Measurements from ENCODE around the gene LDLRAD4.

The LDLRAD4 gene

DNA sequence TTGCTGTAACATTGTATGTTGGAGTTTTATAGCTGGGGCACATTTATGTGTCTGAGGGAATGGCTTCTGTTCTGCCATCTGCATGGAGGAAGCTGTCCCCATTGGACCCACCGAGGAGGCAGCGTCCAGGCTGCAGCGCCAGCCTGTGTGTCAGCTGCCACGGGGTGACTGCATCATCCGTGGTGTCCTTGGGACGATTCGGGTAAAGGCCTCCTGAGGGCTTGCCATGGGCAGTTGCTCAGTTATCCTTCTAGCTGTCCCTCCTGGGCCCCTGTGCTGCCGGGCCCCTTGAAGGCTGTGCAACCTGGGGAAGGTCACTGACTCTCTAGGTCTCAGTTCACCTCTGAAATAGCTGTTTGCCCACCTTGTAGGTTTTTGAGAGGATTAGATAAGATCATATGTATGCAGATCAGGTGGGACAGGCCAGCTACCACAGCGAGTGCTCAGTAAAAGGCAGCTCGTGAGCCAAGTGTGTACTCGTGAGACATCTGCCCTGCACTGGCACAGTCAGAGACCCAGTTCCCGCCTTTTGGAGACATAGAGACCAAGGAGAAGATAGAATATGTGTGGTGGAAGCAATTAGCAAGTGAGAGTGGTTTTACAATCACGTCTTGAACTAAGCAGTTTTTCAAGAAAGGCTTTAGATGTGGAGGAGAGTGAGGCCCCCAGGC, 10.6 kb downstream of the LDLRAD4 start:
- DNase-seq (ENCODE audit: low spot score) = no peak

DNA sequence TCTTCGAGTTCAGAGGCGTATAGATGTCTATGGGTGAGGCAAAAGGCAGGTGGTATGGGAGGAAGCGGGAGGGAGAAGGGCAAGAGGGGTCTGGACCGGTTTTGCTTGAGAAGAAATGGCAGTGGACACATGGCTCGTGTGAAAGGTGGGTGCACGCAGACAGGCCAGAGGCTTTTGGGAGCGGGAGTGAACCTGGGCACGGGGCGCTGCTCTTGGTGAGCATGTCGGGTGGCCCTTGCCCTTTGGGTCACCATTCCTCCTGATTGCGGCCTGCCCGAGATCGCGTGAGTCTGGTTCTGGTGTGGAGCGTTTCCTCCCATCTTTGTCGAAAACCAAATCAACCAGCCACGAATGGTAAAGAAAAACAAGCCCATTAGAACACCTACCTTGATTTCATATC, 12.6 kb downstream of the LDLRAD4 start:
- no peak for DNase-seq (ENCODE audit: low spot score)

DNA sequence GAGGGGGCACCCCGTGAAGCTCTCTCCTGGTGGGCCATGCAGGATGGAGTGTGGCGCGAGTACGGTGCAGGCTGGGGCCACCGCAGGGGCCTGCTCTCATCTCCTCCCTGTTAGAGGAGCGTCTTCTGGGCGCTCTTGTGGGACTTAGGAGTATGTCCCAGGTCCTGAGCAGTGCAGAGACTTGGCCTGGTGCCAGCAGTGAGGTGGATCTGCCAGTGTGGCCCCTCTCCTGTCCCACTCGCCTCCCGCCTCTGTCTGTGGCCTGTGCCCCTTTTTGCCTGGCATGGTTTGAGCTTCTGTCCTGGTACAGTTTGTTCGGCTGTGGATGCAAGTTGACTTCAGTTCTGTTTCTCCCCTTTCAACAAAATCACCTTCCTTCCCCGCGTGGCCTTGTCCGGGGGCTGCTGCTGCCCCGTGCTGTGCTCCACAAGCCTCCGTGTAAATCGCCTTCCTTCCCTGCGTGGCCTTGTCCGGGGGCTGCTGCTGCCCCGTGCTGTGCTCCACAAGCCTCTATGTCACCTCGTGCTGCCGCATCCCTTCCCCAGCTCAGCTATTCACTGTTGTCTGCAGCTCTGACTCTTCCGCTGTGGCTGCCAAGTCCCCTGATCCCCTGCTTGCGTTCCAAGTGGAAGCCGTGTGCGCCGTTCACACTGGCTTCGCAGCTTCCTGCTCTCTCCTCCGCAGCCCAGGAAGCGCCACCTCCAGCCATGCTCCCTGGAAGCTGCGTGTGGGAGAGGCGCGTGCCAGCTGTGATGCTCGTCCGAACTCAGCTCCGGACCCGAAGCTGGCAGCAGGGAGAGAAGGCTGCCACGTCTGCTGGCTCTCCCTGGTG, 13.7 kb downstream of the LDLRAD4 start:
- peak; percentile 68 for DNase-seq (ENCODE audit: low spot score)

DNA sequence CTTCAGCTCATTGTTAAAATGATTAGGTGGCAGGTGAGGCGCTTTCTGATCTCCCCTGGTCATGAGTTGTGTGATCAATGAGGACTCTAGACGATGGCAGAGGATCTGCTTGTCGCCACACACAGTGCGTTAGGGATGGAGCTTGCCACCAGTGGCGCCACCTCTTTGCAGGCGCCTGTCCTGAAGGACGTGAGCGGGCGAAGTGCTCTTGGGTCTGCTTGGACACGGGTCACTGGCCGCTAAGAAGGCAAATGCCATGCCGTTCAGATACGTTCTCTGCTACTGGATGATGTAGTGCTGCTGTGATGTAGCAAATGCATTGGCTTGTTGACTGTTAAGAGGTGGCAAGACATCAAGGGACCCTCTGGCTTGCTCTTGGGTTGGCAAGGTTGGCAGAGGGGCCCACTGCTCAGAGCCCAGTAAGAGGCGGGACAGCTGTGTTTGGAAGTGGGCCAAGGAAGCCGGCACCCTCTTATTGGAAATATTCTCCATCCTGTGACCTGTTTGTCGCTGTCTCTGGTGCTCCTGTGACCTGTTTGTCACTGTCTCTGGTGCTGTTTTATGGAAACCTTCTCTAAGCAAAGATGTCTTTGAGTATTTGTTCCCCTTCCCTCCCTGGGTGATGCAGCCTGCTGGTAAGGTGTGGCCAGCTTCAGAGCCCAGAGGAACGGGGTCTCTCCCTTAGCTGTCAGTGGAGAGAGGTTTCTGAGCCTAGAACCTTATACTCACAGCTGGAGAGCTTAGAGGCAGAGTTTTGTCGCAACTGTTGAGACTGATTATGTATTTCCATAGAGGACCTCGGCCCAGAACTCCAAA, 14.6 kb downstream of the LDLRAD4 start:
- DNase-seq (ENCODE audit: low spot score) = no peak

DNA sequence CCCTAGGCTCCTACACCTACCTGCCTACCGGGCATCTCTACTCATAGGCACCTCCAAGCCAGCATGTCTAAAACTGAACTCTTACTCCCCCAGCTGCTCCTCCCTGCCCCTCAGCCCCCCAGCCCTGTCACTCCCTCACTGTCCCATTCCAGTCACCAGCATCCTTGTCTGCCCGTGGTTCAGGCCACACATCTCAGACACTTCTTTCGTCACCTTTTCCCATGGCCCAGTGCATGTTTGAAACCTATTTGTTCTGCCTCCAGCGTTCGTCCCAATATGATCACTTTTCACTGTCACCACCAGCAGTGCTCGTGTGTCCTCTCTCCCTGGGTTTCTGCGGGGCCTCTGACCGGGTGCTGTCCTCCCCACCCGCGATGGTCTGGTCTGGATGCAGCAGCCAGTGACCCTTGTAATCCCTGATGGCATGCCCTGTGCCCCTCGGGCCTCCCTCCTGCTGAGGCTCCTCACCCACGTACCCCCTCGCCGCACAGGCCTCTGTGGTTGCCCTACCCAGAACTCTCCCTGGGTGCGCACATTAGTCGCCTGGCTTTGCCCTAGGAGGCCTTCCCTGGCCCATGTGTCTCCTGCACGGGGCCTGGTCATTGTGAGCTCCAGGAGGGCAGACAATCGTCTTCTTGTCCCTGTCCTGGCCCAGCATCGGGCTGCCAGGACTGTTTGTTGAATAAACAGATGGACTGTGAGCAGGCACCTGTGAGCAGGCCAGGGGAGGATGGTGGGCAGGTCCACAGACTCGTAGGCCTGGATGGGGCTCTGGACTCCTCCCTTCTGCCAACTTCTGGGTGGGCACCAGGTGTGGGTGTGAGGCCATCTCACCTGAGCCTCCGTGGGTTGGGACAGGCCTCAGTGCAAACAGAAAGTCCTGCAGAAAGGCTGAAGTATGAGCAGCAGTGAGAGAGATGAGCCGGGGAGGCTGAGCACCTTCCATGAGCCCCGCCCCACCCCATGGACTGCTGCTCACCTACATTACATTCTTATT, 15.5 kb downstream of the LDLRAD4 start:
- DNase-seq (ENCODE audit: low spot score) = no peak

DNA sequence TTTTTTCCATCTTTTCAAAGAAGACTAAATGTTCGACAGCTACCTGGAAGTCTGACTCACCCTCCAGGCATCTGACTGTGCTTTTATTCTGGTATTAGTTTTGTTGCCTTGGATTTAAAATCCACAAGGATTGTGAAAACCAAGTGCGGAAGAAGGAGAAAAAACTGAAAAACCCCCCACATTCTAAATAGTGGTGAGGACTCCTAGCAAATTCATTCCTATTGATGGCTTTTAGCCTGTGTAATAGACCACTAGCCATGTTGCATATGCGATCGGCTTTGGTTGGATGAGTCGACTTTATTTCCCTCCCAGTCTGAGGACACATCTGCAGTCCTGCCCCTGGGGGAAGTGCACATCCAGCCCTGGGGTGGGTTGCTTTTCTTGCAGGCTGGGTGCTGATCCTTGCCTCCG, 16.9 kb downstream of the LDLRAD4 start:
- no peak for DNase-seq (ENCODE audit: low spot score)

DNA sequence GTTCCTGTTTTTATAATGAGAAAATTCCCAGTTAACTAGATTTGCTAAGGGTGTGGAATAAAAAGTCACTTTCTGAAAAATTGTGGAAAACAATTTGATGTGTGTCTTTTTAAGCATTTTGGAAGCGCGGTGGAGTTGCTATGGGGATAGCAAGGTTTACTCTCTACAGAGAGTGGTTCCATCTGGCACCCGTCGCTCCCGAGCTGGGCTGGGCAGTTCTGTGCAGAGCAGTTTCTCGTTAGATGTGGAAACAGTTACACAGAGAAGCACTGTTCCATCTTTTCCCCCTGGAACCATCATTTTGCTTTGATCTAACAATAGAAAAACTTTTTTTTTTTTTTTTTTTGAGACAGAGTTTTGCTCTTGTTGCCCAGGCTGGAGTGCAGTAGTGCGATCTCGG, 17.4 kb downstream of the LDLRAD4 start:
- peak; percentile 42 for DNase-seq (ENCODE audit: low spot score)

DNA sequence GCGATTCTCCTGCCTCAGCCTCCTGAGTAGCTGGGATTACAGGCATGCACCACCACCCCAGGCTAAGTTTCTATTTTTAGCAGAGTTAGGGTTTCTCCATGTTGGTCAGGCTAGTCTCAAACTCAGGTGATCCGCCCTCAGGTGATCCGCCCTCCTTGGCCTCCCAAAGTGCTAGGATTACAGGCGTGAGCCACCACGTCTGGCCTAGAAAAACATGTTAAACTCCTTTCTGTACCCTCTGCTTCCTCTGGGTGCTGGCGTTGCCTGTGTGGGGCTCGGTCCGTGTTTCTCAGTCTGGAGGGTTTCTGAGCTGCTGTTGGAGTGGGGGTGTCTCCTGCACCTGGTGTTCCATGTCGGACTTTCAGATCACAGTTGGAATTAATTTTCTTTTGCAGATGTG, 17.9 kb downstream of the LDLRAD4 start:
- DNase-seq (ENCODE audit: low spot score) = no peak

DNA sequence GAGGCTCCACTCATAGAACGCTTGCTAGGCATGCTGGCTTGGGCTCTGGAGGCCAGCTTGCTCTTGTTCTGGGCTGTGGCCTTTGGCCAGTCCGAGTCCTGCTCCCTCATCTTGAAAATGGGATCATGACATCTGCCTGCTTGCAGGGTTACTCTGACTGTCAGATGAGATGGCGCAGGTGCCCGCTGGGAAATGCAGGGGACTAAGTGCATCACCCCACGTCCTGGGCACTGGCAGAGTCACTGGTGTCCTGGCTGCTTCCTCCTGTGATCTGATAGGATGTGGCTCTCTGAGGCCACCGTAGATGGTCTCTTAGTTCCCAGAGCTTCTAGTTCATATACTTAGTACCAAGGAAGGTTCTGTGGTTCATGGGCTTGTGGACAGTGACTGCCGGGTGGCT, 18.5 kb downstream of the LDLRAD4 start:
- DNase-seq (ENCODE audit: low spot score) = no peak

DNA sequence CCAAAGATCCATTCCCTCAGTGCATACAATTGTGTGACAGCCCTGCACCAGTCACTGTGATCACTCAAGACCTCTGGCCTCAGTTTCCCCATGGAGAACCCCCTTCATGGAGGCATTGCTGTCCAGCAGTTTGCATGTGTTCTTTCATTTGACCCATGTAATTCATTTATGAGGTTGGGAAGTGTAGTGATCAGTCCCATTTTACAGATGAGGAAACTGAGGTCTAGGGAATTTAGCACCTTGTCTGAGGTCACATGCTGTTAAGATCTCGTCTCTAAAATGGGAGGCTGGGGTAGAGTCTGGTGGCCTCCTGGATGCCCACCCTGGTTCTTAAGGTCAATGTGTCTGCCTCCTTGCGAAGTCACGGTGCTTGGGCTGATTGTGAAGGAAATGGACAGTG, 19.1 kb downstream of the LDLRAD4 start:
- DNase-seq (ENCODE audit: low spot score) = no peak

DNA sequence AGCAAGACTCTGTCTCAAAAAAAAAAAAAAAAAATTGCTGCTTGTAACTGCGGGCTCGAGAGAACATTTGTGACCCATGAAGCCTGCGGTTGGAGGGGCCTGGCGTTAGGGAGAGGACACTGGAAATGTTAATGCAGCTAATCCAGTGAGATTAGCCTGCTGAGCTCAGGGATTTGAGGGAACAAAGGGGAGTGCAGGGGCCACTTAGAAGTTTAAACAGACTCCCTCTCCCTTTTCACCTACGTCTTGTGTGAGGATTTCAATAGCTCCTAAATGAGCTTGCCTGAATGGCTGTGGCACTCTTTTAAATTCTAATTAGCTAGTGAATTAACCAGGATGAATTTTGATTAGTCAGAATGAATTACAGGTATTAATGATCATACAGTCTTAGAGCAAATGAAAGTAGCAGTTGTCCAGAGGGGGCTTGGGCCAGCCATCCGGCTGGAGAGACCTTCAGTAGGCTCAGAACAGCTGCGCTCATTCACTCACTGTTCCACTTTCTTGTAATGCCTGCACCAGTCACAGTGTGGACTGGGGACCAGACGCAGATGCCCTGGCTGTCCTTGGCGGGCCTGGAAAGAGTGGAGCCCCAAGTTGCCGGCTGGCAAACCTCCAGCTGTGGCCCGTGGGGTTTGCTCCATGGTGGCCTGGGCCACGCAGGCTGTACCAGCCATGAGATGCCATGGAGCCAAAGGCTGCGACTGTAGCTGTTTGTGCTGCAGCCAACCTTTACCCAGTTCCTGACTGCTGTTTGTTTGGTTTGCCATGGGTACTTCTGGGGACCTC, 20.8 kb downstream of the LDLRAD4 start:
- DNase-seq (ENCODE audit: low spot score) = no peak

DNA sequence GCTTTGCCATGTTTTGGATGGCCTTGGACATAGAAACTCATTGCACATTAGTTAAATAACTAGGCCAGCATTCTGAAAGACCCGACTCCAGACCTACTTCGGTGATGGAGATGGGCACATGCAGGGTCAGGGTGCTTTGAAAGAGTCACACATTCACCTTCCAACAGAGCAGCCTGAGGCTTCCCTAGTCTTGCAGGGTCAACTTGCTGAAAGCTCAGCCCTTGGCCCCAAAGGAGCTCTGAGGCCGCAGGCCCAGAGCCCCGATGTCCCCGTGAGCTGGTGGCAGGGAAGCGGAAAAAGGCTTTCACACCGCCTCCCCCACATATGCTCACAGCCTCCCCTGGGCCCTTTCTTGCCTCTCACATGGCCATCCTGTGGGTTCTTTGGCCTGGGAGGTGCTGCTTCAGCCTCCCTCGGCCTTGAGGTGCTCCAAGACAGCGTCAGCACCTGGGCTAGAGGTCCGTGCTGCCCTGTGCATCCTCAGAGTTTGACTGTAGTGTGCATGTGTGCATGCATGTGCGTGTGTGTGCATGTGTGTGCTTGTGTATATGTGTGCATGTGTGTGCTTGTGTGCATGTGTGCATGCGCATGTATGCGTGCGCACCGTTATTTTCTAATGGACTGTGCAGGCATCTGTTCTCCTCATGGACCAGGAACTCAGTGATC, 21.6 kb downstream of the LDLRAD4 start:
- DNase-seq (ENCODE audit: low spot score) = no peak

DNA sequence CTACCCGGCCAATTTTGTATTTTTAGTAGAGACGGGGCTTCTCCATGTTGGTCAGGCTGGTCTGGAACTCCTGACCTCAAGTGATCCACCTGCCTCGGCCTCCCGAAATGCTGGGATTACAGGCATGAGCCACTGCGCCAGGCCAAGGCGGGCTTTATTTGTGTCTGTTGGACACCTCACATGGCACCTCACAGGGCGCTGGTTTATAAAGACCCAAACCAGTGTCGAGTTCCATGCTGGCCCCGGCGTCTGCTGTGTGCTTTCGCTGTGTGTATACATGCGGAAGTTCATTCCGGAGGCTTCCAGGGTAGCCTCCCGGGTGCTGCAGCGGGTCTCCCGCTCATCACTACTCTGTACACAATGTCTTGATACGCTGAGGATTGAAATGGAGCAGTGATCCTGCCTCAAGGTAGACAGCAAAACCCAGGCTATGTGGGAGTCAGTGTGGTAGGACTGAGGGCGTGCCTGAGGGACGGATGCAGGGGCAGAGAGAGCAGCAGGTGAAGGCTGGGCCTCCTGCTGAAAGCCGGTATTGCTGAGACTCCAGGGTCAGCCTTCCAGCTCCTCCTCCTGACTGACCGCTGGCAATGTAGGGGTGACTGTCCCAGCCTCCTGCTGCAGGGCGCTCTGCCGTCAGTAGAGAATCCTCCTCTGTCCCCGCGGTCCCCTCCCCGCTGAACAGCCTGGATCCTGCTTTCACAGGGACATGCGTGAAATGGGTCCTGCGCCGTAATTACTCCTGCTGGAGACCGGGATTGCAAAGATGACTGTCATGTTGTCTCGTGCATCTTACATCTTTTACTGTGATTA, 22.7 kb downstream of the LDLRAD4 start:
- no peak for DNase-seq (ENCODE audit: low spot score)

DNA sequence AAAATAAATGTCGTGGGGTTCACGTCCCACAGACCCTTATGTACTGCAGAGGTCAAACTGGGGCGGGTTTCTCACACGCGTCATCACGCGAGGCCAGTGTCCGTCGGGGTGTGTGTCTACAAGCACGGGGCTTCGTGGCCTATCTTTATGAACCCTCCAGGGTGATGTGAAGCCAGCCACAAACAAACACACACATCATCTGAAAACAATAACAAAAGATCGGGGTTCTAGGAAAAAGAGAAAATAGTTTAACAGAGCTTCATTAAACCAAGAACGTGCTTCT, 23.3 kb downstream of the LDLRAD4 start:
- DNase-seq (ENCODE audit: low spot score) = no peak

DNA sequence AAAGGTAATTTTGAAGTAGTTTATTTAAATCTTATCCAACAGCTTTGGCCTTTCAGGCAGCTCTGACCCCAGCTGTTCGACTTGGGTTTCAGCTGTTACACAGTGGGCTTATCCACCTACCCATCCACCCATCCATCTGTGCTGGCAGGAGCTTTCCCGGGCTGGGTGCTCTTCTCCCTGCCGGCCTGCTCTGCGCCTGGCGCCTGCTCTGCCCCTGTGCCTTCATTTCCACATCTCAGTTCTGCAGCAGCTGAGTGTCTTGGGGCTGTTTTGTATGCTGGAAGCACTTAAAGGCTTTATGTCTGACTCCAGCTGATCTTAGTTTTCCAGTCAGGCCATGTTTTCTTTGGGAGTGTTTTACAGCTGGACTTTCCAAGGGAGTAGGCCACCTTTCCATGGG, 24.2 kb downstream of the LDLRAD4 start:
- DNase-seq (ENCODE audit: low spot score) = no peak

DNA sequence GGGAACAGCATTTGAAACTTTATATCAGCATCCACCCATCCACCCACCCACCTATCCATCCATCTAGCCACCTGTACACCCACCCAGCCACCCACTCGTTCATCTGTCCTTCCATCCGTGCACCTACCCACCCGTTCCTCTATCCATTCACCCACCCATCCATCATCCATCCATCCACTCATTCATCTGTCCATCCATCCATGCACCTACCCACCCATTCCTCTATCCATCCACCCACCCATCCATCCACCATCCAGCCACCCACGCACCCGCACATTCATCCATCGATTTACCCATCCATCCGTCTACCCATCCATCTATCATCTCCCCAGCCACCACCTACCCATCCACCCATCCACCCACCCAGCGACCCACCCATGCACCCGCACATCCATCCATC, 24.8 kb downstream of the LDLRAD4 start:
- DNase-seq (ENCODE audit: low spot score) = no peak

DNA sequence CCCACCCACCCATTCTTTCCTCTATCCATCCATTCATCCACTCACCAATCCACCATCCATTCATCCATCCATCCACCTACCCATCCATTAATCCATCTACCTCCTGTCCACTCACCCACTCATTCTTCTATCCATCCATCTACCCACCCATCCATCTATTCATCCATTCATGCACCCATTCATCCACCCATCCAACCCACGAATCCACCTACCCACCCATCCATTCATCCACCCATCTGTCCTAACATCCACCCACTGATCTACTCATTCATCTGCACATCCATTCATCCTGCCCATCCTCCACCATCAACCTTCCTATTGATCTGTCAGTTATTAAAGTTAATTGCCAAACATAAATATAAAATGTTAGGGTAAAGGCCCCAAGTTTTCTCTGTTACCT, 25.6 kb downstream of the LDLRAD4 start:
- DNase-seq (ENCODE audit: low spot score) = no peak

DNA sequence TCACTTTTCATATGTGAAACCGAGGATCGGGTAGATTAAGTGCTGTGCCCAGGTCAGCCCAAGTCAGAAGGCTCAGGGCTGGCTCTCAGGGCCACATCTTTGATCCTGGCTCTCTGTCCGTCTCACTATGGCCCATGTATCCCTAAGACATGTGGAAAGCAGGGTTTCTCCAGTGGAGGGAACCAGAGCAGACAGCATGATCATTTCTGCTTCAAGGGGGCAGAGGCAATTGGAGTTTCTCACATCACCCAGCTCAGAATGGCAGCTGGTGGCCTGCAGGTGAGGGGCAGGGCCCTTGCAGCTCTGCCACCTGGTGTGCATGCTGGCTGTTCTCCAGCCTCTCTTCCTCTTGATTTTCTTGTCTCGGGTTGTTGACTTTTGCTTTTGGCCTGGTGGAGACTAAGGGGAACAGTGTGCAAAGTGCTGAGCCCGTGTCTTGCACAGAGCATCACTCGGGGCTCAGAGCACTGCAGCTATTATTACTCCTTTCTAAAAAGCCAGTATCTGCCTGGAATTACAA, 27.0 kb downstream of the LDLRAD4 start:
- DNase-seq (ENCODE audit: low spot score) = no peak

DNA sequence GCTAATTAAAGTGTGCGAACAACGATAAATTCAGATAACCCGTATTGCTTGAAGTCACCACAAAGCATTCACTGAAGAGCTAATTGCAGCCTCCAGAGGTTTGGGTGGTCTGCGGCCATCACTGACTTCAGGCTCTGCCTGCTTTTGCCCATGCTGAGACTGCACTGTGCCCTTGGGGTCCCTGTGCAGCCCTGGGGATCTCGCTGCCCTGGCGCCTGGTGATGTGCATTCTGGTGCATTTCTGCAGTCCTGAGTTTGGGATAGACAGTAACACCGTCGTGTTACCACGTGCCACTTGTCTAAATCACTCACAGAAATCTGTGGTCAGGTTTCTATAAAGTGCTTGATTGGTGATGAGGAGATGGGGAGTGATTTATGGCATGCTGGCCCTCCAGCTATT, 27.6 kb downstream of the LDLRAD4 start:
- no peak for DNase-seq (ENCODE audit: low spot score)

Data from globus pallidus (tissue), 1 donor.